RWPE2 (cell line): ENCODE results near the gene UBE2E2.

ENCODE experiments used
- ATAC-seq: fragments of 200-7000 bp; cut with Tn5 transposase; 3 replicates; pipeline ENCODE4 v1.9.1; 2021; ENCODE audit warnings: low read depth
- DNase-seq: peaks from one replicate; pipeline ENCODE4 v3.0.0-alpha.2; 2020; ENCODE audit warnings: low spot score
- H3K27ac ChIP-seq: fragments of 450-650 bp; 2 replicates; pipeline ENCODE4 v1.5.1; 2017; ENCODE audit warnings: mild to moderate bottlenecking; ENCODE audit not compliant: poor library complexity, severe bottlenecking
- H3K27me3 ChIP-seq: fragments of 250-450 bp; sonication (Bioruptor Pico); 2 replicates; pipeline ENCODE4 v1.5.1; 2021; ENCODE audit warnings: mild to moderate bottlenecking, moderate library complexity; ENCODE audit not compliant: insufficient read depth, poor library complexity, severe bottlenecking
- H3K36me3 ChIP-seq: fragments of 250-450 bp; sonication (Bioruptor Pico); 2 replicates; pipeline ENCODE4 v1.5.1; 2020; ENCODE audit warnings: low read depth, mild to moderate bottlenecking, moderate library complexity
- H3K4me1 ChIP-seq: fragments of 250-450 bp; sonication (Bioruptor Pico); 2 replicates; pipeline ENCODE4 v1.5.1; 2021; ENCODE audit warnings: mild to moderate bottlenecking, moderate library complexity; ENCODE audit not compliant: insufficient read depth, poor library complexity, severe bottlenecking
- H3K4me3 ChIP-seq: fragments of 250-450 bp; sonication (Bioruptor Pico); 2 replicates; pipeline ENCODE4 v1.5.1; 2021; ENCODE audit warnings: mild to moderate bottlenecking, moderate library complexity; ENCODE audit not compliant: severe bottlenecking
- H3K9me3 ChIP-seq: fragments of 250-450 bp; sonication (Bioruptor Pico); 2 replicates; pipeline ENCODE4 v1.5.1; 2021; ENCODE audit warnings: mild to moderate bottlenecking, moderate library complexity; ENCODE audit not compliant: severe bottlenecking
- TF ChIP-seq, protein P1 (sequence below): fragments of 450-650 bp; IDR thresholded peaks from one replicate; pipeline ENCODE4 v1.5.1; 2017; ENCODE audit warnings: mild to moderate bottlenecking, moderate library complexity; ENCODE audit not compliant: poor library complexity, severe bottlenecking

UBE2E2 gene

DNA sequence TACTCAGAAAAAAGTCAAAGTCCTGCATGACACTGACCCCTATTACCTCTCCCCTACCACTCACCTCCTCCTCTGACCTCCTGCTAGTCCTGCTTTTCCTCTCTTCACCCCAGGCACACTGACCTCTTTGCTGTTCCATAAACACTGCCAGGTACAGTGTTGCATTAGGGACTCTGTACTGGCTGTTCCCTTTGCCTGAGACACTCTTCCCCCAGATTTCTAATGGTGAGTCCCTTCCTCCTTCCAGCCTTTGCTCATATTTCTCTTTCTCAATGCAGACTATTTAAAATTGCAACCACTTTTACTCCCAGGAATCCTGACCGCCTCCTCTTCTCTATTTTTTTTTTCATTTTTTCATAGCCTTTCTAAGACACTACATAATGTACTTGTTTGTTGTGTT is 36.3 kb upstream of the UBE2E2 start:
- peaks cover 3% of the 10 kb centered on the region for H3K4me1 ChIP-seq
- no peak overlapping the region for H3K4me3 ChIP-seq
- TF ChIP-seq, protein P1, sequence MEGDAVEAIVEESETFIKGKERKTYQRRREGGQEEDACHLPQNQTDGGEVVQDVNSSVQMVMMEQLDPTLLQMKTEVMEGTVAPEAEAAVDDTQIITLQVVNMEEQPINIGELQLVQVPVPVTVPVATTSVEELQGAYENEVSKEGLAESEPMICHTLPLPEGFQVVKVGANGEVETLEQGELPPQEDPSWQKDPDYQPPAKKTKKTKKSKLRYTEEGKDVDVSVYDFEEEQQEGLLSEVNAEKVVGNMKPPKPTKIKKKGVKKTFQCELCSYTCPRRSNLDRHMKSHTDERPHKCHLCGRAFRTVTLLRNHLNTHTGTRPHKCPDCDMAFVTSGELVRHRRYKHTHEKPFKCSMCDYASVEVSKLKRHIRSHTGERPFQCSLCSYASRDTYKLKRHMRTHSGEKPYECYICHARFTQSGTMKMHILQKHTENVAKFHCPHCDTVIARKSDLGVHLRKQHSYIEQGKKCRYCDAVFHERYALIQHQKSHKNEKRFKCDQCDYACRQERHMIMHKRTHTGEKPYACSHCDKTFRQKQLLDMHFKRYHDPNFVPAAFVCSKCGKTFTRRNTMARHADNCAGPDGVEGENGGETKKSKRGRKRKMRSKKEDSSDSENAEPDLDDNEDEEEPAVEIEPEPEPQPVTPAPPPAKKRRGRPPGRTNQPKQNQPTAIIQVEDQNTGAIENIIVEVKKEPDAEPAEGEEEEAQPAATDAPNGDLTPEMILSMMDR = no peak
- no peaks in the 10 kb centered on the region for H3K9me3 ChIP-seq
- no peak overlapping the region for H3K27ac ChIP-seq
- no peak for DNase-seq
- no peaks in the 10 kb centered on the region for H3K27me3 ChIP-seq
- ATAC-seq = no peak
- no peaks in the 10 kb centered on the region for H3K36me3 ChIP-seq

DNA sequence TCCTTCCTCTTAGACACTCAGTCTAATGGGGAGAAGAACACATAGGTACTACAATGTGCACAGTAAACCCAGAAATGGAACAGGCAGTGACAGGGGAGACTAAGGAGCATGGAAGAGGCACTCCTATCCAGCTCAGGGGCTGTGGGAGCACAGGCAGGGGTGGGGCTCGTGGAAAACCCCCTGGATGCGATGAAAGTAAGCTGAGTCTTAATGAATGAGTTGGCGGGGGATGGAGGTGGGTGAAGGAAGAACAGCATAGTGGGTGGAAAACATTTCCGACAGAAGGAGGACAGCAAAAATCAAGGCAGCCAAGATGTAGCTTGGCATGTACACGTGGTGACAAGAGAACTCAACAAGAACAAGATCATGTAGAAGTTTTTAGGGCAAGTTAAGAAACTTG is 33.6 kb upstream of the UBE2E2 start:
- Histone ChIP-seq H3K27me3 (no peaks in the 10 kb centered on the region), H3K4me1 (peaks cover 3% of the 10 kb centered on the region), H3K27ac (no peak overlapping the region), H3K4me3 (no peak overlapping the region), H3K36me3 (no peaks in the 10 kb centered on the region), H3K9me3 (no peaks in the 10 kb centered on the region)
- TF ChIP-seq, protein P1 = no peak
- no peak for DNase-seq
- ATAC-seq = no peak

DNA sequence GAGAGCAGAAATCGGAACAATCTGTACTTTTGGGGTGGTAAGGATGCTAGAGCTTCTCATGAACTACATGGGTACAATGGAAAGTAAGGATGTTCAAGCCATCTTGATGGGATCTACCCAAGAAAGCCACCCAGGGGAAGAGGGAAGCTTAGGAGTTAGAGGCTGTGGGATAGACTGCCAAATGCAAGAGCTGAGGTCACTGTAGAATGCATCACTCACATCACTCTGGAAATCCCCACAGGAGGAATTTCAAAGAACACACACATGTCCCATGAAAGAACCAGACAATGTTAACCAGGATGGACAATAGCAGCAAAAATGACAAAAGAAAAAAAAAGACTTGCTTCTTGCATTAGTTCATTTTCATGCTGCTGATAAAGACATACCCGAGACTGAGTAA is 32.8 kb upstream of the UBE2E2 start:
- no peak for ATAC-seq
- H3K4me3 ChIP-seq = no peak overlapping the region
- no peak overlapping the region for H3K27ac ChIP-seq
- no peaks in the 10 kb centered on the region for H3K36me3 ChIP-seq
- DNase-seq = no peak
- H3K9me3 ChIP-seq = no peaks in the 10 kb centered on the region
- peaks cover 1% of the 10 kb centered on the region for H3K4me1 ChIP-seq
- no peaks in the 10 kb centered on the region for H3K27me3 ChIP-seq
- TF ChIP-seq, protein P1 = no peak

DNA sequence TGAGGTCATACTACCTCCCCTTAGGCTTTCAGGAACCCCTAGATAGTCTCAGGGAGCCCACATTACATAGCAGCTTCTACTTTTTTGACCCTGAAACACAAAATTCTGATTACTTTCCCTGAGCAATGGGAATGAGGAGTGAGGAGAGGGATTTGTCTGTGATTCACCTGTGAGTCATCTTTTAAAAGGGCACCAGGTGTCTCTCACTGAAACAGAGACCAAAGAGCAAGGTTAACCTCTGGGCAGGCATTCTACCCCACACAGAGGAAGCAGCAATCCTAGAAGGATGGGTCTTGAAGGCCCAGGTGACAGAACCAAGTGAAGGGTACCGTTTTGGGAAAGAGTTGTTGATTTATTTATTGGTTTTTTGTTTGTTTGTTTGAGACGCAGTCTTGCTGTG is 31.1 kb upstream of the UBE2E2 start:
- Histone ChIP-seq H3K4me1 (no peaks in the 10 kb centered on the region), H3K9me3 (no peaks in the 10 kb centered on the region), H3K36me3 (no peaks in the 10 kb centered on the region), H3K4me3 (no peak overlapping the region), H3K27ac (no peak overlapping the region), H3K27me3 (no peaks in the 10 kb centered on the region)
- TF ChIP-seq, protein P1 = no peak
- ATAC-seq (peak; percentile 87), DNase-seq (no peak)

DNA sequence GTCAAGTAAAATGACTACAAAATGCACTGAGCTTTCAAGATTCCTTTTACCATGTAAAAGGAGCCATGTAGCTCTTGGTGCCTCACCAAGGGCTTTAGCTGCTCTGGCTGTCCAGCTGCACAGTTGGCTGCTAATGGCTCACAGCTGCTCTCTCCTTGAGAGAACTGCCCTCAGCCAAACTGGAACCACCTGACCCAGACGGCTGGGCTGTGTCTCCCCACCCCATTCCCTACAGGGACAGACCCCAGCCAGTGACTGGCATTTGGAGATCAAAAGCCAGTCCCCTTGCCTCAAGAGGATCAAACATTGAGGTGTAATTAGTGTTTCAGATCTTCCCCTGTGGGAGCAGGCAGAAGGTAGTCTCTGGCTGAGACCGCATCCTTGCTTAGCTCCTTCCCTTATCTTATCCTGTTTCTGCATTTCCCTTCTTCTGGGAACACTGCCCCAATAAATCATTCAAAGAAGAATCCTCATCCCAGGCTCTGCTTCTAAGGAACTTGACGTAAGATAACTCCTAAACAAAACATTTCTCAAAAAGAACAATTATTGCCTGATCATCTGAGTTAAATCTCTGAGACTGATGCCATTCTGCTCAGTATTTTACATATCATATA is 28.6 kb upstream of the UBE2E2 start:
- Histone ChIP-seq H3K27me3 (no peaks in the 10 kb centered on the region), H3K36me3 (no peaks in the 10 kb centered on the region), H3K9me3 (no peaks in the 10 kb centered on the region), H3K4me3 (no peak overlapping the region), H3K27ac (no peak overlapping the region), H3K4me1 (no peaks in the 10 kb centered on the region)
- DNase-seq (no peak), ATAC-seq (no peak)
- TF ChIP-seq, protein P1 = no peak
